Lower leg skin (tissue), 3 donors: ENCODE measurements around the gene SLC30A9.

Source experiments
- POLR2A ChIP-seq, 2 donors: fragments of 450-650 bp; IDR thresholded peaks; one replicate each; pipeline ENCODE4 v1.6.1; 2016 to 2017; ENCODE audit warnings: antibody characterized with exemption in 2 of 2, mild to moderate bottlenecking in 1 of 2, moderate library complexity in 1 of 2
- TF ChIP-seq, protein P1 (sequence below), 3 donors: fragments of 450-650 bp; IDR thresholded peaks; one replicate each; pipeline ENCODE4 v1.5.1; 2016; ENCODE audit warnings: antibody characterized with exemption in 3 of 3, mild to moderate bottlenecking in 3 of 3, moderate library complexity in 2 of 3

- TF ChIP-seq, protein P1, sequence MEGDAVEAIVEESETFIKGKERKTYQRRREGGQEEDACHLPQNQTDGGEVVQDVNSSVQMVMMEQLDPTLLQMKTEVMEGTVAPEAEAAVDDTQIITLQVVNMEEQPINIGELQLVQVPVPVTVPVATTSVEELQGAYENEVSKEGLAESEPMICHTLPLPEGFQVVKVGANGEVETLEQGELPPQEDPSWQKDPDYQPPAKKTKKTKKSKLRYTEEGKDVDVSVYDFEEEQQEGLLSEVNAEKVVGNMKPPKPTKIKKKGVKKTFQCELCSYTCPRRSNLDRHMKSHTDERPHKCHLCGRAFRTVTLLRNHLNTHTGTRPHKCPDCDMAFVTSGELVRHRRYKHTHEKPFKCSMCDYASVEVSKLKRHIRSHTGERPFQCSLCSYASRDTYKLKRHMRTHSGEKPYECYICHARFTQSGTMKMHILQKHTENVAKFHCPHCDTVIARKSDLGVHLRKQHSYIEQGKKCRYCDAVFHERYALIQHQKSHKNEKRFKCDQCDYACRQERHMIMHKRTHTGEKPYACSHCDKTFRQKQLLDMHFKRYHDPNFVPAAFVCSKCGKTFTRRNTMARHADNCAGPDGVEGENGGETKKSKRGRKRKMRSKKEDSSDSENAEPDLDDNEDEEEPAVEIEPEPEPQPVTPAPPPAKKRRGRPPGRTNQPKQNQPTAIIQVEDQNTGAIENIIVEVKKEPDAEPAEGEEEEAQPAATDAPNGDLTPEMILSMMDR (IDR thresholded peaks at IDR 0.05): no peak
- TF ChIP-seq POLR2A (IDR thresholded peaks at IDR 0.05): no peak
Measured at GRCh38 chr4:42015438-42015837, 25.1 kb downstream of the SLC30A9 start.
